Endothelial cell of umbilical vein (primary cell): ENCODE data around the gene ARHGAP10. TPM values are rescaled to one million over a fixed set of nuclear protein-coding genes. Genes with fewer than 3 reads are reported as not detected.

Experiments
- BruUV-seq: library from RNA; stranded (reverse); fragments of 400-500 nt; replicated peaks from 2 replicates; lab custom pipeline; 2021; lab: Mats Ljungman, UMichigan
- CTCF ChIA-PET: fragments of 300-600, 350-600 bp; sonication (Branson Sonifier 250); formaldehyde crosslinking; loops from one replicate; lab custom pipeline; 2021; ENCODE audit warnings: antibody characterized with exemption, inconsistent platforms; lab: Charles Lee
- POLR2A ChIA-PET: fragments of 300-600, 350-600 bp; sonication (Branson Sonifier 250); formaldehyde crosslinking; loops from one replicate; lab custom pipeline; 2021; ENCODE audit warnings: antibody characterized with exemption, inconsistent platforms; lab: Charles Lee
- DNase-seq: peaks from one replicate; pipeline ENCODE4 v3.0.0-alpha.2; 2011; ENCODE audit warnings: low read depth, low spot score
- FAIRE-seq: peaks from 2 replicates; lab custom pipeline; 2011; peaks lifted over from hg19 to GRCh38; lab: Jason Lieb, UNC
- H2AFZ ChIP-seq: 2 replicates; pipeline ENCODE4 v1.6.0; 2012; ENCODE audit warnings: low read depth, low read length, control low read depth, inconsistent platforms
- H3K27ac ChIP-seq: 2 replicates; pipeline ENCODE4 v1.5.1; 2011; ENCODE audit warnings: low read depth, mild to moderate bottlenecking, control low read depth, low read length, moderate library complexity; ENCODE audit not compliant: insufficient read depth
- H3K27me3 ChIP-seq, 2 experiments: 2 replicates each; pipeline versions ENCODE4 v1.6.0 to v1.6.1; 2011; ENCODE audit warnings: low read length in 2 of 2, mixed read lengths in 1 of 2; ENCODE audit not compliant: control insufficient read depth in 2 of 2, insufficient read depth in 2 of 2
- H3K36me3 ChIP-seq, 2 experiments: 2 replicates in 1 of 2; 3 replicates in 1 of 2; pipeline ENCODE4 v1.5.1; 2011; ENCODE audit warnings: low read length in 2 of 2, mild to moderate bottlenecking in 1 of 2, moderate library complexity in 1 of 2; ENCODE audit not compliant: control insufficient read depth in 2 of 2, insufficient read depth in 2 of 2; ENCODE audit errors: extremely low read depth in 1 of 2
- H3K4me1 ChIP-seq: 3 replicates; pipeline ENCODE4 v1.5.1; 2011; ENCODE audit warnings: mild to moderate bottlenecking, low read length; ENCODE audit not compliant: control insufficient read depth, insufficient read depth; ENCODE audit errors: extremely low read depth
- H3K4me2 ChIP-seq: 2 replicates; pipeline ENCODE4 v1.6.1; 2011; ENCODE audit warnings: low read length, control low read depth, mixed read lengths; ENCODE audit not compliant: insufficient read depth
- H3K4me3 ChIP-seq, 3 experiments: fragments of 200-600 bp in 1 of 3; sonication (generic), shearing (Covaris generic) in 1 of 3; replicated peaks in 1 of 3; 2 replicates each; pipeline ENCODE4 v1.5.1; 2011 to 2016; ENCODE audit warnings: control low read depth in 3 of 3, low read length in 3 of 3, mild to moderate bottlenecking in 2 of 3, inconsistent platforms in 1 of 3, low read depth in 1 of 3, moderate library complexity in 1 of 3; ENCODE audit not compliant: insufficient read depth in 1 of 3
- H3K79me2 ChIP-seq: 2 replicates; pipeline ENCODE4 v1.6.0; 2012; ENCODE audit warnings: low read length, inconsistent platforms; ENCODE audit not compliant: control insufficient read depth, insufficient read depth
- H3K9ac ChIP-seq: replicated peaks from 2 replicates; pipeline ENCODE3; 2011; ENCODE audit warnings: low read length, control low read depth; ENCODE audit not compliant: insufficient read depth; ENCODE audit errors: extremely low read depth
- H3K9me1 ChIP-seq: replicated peaks from 3 replicates; pipeline ENCODE4 v1.6.0; 2011; ENCODE audit warnings: mild to moderate bottlenecking, low read length; ENCODE audit not compliant: control insufficient read depth, insufficient read depth; ENCODE audit errors: extremely low read depth
- H3K9me3 ChIP-seq: replicated peaks from 2 replicates; pipeline ENCODE4 v1.5.1; 2012; ENCODE audit warnings: low read length, inconsistent platforms; ENCODE audit not compliant: control insufficient read depth, insufficient read depth
- H4K20me1 ChIP-seq: replicated peaks from 2 replicates; pipeline ENCODE3; 2011; ENCODE audit warnings: mild to moderate bottlenecking, low read length; ENCODE audit not compliant: control insufficient read depth, insufficient read depth; ENCODE audit errors: extremely low read depth
- CTCF ChIP-seq, 2 donors: IDR thresholded peaks; 1 replicate in 1 of 2; 2 replicates in 1 of 2; pipeline ENCODE4 v1.5.1; 2011; ENCODE audit warnings: low read length in 2 of 2, mild to moderate bottlenecking in 2 of 2, moderate library complexity in 2 of 2, control low read depth in 1 of 2, inconsistent platforms in 1 of 2, low read depth in 1 of 2; ENCODE audit not compliant: insufficient read depth in 1 of 2; ENCODE audit errors: extremely low read depth in 1 of 2
- EZH2 ChIP-seq: IDR thresholded peaks from 2 replicates; pipeline ENCODE4 v1.6.1; 2012; ENCODE audit warnings: borderline replicate concordance, low read depth, mild to moderate bottlenecking, moderate library complexity, low read length, inconsistent platforms; ENCODE audit not compliant: severe bottlenecking
- FOS ChIP-seq: IDR thresholded peaks from 2 replicates; pipeline ENCODE4 v1.6.1; 2011; ENCODE audit warnings: mild to moderate bottlenecking, low read length, moderate library complexity, borderline replicate concordance; ENCODE audit not compliant: insufficient read depth
- GATA2 ChIP-seq: IDR thresholded peaks from 2 replicates; pipeline ENCODE4 v1.7.0; 2011; ENCODE audit warnings: low read depth, mild to moderate bottlenecking, moderate library complexity, mixed read lengths, low read length; ENCODE audit not compliant: insufficient read length, insufficient read depth
- JUN ChIP-seq: IDR thresholded peaks from 2 replicates; pipeline ENCODE4 v1.6.1; 2011; ENCODE audit warnings: borderline replicate concordance, low read depth; ENCODE audit not compliant: insufficient read length, insufficient read depth
- MYC ChIP-seq: IDR thresholded peaks from one replicate; pipeline ENCODE4 v1.6.1; 2011; ENCODE audit warnings: mild to moderate bottlenecking, low read depth, low read length
- POLR2A ChIP-seq: IDR thresholded peaks from 2 replicates; pipeline ENCODE4 v1.6.1; 2012; ENCODE audit warnings: low read depth, mild to moderate bottlenecking, control low read depth, low read length
- POLR2AphosphoS5 ChIP-seq: IDR thresholded peaks from 2 replicates; pipeline ENCODE4 v1.6.1; 2012; ENCODE audit warnings: low read depth, mild to moderate bottlenecking, control low read depth, low read length, moderate library complexity; ENCODE audit not compliant: insufficient read depth
- dilution Hi-C: fragments of 300-500 bp; cut with MboI; formaldehyde crosslinking; loops from one replicate; pipeline ENCODE4 v1.15.0; 2019; ENCODE audit warnings: low sequenced_read_pairs; ENCODE audit not compliant: extremely low pct_ligation_motif_present
- intact Hi-C: fragments of 100-400 bp; cut with micrococcal nuclease; formaldehyde crosslinking; loops from one replicate; pipeline ENCODE4 v1.10.0; 2022
- polyA plus RNA-seq, 4 experiments: library from polyadenylated mRNA; depleted of rRNA in 3 of 4; stranded (reverse) in 3 of 4; unstranded in 1 of 4; fragments of >200 nt; gene quantifications; 2 replicates each; pipeline versions ENCODE4 v1.2.1 to v1.2.3, GENCODE V29; 2011 to 2012; ENCODE audit warnings: missing spikeins in 1 of 4
- total RNA-seq: library from RNA; stranded (reverse); gene quantifications from 2 replicates; pipeline ENCODE4 v1.2.3, GENCODE V29; 2021
- TF ChIP-seq, protein P1 (sequence below): IDR thresholded peaks from 2 replicates; pipeline ENCODE4 v1.6.1; 2011; ENCODE audit not compliant: insufficient read depth, insufficient read length

ARHGAP10 gene
- total and polyA plus RNA-seq, 2 donors (not counting 3 experiments of a cell fraction or from before 2014, with no cell fraction given) = 20.4 to 36.7 TPM

- intact Hi-C loops = no loop called here
- no peak overlapping the region for H2AFZ ChIP-seq
- H3K9ac ChIP-seq = no peak overlapping the region
- H4K20me1 ChIP-seq = no peaks in the 10 kb centered on the region
- no peak overlapping the region for H3K4me3 ChIP-seq
- no peak overlapping the region for H3K27ac ChIP-seq
- H3K4me1 ChIP-seq = no peaks in the 10 kb centered on the region
- H3K79me2 ChIP-seq = no peaks in the 10 kb centered on the region
- no peak for FAIRE-seq
- H3K9me3 ChIP-seq = no peaks in the 10 kb centered on the region
- ChIA-PET CTCF (interaction anchor here (15.4 kb wide), 1 partner anchor 161 kb away, joined by 308 read pairs; no protein-coding TSS in a partner anchor), POLR2A (no interaction called here)
- no peak for TF ChIP-seq FOS
- no peak for TF ChIP-seq MYC
- TF ChIP-seq POLR2A = no peak
- TF ChIP-seq JUN = no peak
- TF ChIP-seq, protein P1, sequence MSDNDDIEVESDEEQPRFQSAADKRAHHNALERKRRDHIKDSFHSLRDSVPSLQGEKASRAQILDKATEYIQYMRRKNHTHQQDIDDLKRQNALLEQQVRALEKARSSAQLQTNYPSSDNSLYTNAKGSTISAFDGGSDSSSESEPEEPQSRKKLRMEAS = no peak
- TF ChIP-seq GATA2 = no peak
- TF ChIP-seq EZH2 = no peak
- TF ChIP-seq POLR2AphosphoS5 = no peak
- no peak for TF ChIP-seq CTCF (IDR thresholded peaks at IDR 0.05; ENCODE audit: extremely low read depth in 1 of 2, insufficient read depth in 1 of 2, low read depth in 1 of 2, low read length in 2 of 2)
- no peaks in the 10 kb centered on the region for H3K9me1 ChIP-seq
- no peak for DNase-seq
- no peak overlapping the region for H3K4me2 ChIP-seq
- no peaks in the 10 kb centered on the region for H3K36me3 ChIP-seq
- peaks cover 0 to 6% of the 10 kb centered on the region in 2 experiments for H3K27me3 ChIP-seq
- no TSS peak for BruUV-seq
- dilution Hi-C loops = no loop called here
Measured at GRCh38 chr4:147704846-147705245, 27.0 kb upstream of the ARHGAP10 start.
